Measurements from ENCODE around the gene NSMCE1.

Gene NSMCE1

DNA sequence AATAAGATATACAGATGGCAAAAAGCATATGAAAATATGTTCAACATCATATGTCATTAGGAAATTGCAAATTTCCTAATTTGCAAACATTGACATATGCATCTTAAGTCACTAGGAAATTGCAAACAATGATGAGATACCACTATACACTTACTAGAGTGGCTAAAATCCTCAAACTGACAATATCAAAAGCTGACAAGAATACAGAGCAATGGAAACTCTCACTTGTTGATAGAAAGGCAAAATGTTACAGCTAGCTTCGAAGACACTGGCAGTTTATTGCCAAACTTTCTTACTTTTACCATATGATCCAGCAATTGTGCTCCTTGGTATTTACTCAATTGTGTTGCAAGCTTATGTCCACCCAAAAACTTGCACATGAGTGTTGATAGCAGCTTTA lies 40.2 kb upstream of the NSMCE1 start:
- DNase-seq (no peak), ATAC-seq (ENCODE audit: insufficient read depth, low read depth) (no peak)
- no peaks in the 10 kb centered on the region; the same call in 1 of the 2 replicates for H3K36me3 ChIP-seq (ENCODE audit: insufficient read depth, low read length)
- no peaks in the 10 kb centered on the region for H3K9me3 ChIP-seq (ENCODE audit: insufficient read depth, low read length, severe bottlenecking)
- no peaks in the 10 kb centered on the region for H3K27me3 ChIP-seq (ENCODE audit: insufficient read depth, low read length, poor library complexity)
- H3K79me2 ChIP-seq (ENCODE audit: insufficient read depth, low read length) = peaks cover under 1% of the 10 kb centered on the region; the same call in 1 of the 2 replicates
- H3K4me1 ChIP-seq (ENCODE audit: insufficient read depth, low read length) = peaks cover 6% of the 10 kb centered on the region
- H4K20me1 ChIP-seq (ENCODE audit: insufficient read depth, low read length) = no peaks in the 10 kb centered on the region
- no peak overlapping the region for H3K4me2 ChIP-seq (ENCODE audit: insufficient read depth, low read length)
- no peak overlapping the region for H2AFZ ChIP-seq (ENCODE audit: low read depth, low read length)
- TF ChIP-seq, protein P1, sequence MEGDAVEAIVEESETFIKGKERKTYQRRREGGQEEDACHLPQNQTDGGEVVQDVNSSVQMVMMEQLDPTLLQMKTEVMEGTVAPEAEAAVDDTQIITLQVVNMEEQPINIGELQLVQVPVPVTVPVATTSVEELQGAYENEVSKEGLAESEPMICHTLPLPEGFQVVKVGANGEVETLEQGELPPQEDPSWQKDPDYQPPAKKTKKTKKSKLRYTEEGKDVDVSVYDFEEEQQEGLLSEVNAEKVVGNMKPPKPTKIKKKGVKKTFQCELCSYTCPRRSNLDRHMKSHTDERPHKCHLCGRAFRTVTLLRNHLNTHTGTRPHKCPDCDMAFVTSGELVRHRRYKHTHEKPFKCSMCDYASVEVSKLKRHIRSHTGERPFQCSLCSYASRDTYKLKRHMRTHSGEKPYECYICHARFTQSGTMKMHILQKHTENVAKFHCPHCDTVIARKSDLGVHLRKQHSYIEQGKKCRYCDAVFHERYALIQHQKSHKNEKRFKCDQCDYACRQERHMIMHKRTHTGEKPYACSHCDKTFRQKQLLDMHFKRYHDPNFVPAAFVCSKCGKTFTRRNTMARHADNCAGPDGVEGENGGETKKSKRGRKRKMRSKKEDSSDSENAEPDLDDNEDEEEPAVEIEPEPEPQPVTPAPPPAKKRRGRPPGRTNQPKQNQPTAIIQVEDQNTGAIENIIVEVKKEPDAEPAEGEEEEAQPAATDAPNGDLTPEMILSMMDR (IDR thresholded peaks at IDR 0.05; ENCODE audit: borderline replicate concordance, extremely low read depth, low read length, poor library complexity, severe bottlenecking) = no peak
- TF ChIP-seq EZH2 (IDR thresholded peaks at IDR 0.05; ENCODE audit: borderline replicate concordance, low read depth, low read length, severe bottlenecking) = no peak
- no peak overlapping the region for H3K27ac ChIP-seq (ENCODE audit: low read length)
- no peak overlapping the region for H3K4me3 ChIP-seq (ENCODE audit: low read depth in 1 of 2, low read length in 2 of 2)
- no peak overlapping the region for H3K9ac ChIP-seq (ENCODE audit: low read depth, low read length)

GRCh38 chr16:27305839-27306442 lies 37.4 kb upstream of the NSMCE1 start:
- no peak overlapping the region for H3K9ac ChIP-seq (ENCODE audit: low read depth, low read length)
- H3K36me3 ChIP-seq (ENCODE audit: insufficient read depth, low read length) = no peaks in the 10 kb centered on the region
- TF ChIP-seq, protein P1 (IDR thresholded peaks at IDR 0.05; ENCODE audit: borderline replicate concordance, extremely low read depth, low read length, poor library complexity, severe bottlenecking) = no peak

DNA sequence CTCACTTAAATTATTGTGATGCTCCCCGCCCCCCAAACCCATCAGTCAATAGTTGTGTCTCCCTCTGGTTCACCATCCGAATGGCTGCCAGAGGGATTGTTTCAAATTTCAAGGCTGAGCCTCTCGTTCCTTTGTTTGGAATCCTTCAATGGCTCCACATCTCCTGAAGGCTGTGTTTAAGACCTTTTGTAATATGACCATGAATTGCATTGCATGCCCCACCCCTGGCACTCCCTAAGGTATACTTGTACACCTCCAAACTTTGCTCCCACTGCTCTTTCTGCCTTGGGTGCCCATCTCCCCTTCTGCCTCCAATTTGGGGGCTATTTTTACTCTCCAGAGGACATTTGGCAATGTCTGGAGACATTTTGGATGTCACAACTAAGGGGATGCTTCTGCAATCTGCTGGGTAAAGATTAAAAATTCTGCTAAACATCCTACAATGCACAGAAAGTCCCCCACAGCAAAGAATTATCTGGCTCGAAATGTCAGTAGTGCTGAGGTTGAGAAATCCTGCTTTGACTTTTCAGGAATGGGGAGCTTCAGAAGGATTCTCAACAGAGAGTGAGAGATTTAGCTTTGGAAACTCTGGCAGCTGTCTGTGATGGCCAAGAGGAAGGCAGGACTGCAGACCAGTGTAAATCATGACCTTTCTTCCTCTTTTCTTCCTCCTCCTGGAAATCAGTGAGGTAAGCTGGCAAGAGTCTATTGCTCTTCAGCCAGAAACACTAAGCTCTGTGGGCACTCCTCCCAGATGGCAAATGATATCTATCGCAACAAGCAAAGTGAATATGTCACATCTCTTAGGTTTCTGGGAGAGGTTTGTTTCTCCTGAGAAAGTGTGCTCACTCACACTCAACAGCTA lies 36.5 kb upstream of the NSMCE1 start:
- no peaks in the 10 kb centered on the region for H4K20me1 ChIP-seq (ENCODE audit: insufficient read depth, low read length)
- H3K9ac ChIP-seq (ENCODE audit: low read depth, low read length) = no peak overlapping the region
- no peaks in the 10 kb centered on the region for H3K9me3 ChIP-seq (ENCODE audit: insufficient read depth, low read length, severe bottlenecking)
- DNase-seq (no peak), ATAC-seq (ENCODE audit: insufficient read depth, low read depth) (no peak)
- no peaks in the 10 kb centered on the region for H3K27me3 ChIP-seq (ENCODE audit: insufficient read depth, low read length, poor library complexity)
- H3K27ac ChIP-seq (ENCODE audit: low read length) = no peak overlapping the region
- no peaks in the 10 kb centered on the region for H3K4me1 ChIP-seq (ENCODE audit: insufficient read depth, low read length)
- H3K36me3 ChIP-seq (ENCODE audit: insufficient read depth, low read length) = no peaks in the 10 kb centered on the region
- no peak for TF ChIP-seq EZH2 (IDR thresholded peaks at IDR 0.05; ENCODE audit: borderline replicate concordance, low read depth, low read length, severe bottlenecking)
- TF ChIP-seq, protein P1 (IDR thresholded peaks at IDR 0.05; ENCODE audit: borderline replicate concordance, extremely low read depth, low read length, poor library complexity, severe bottlenecking) = no peak
- no peak overlapping the region for H2AFZ ChIP-seq (ENCODE audit: low read depth, low read length)
- no peak overlapping the region for H3K4me2 ChIP-seq (ENCODE audit: insufficient read depth, low read length)
- H3K79me2 ChIP-seq (ENCODE audit: insufficient read depth, low read length) = no peaks in the 10 kb centered on the region
- no peak overlapping the region for H3K4me3 ChIP-seq (ENCODE audit: low read depth in 1 of 2, low read length in 2 of 2)

More at GRCh38 chr16:27305839-27306442, 37.4 kb upstream of the NSMCE1 start:
- Histone ChIP-seq H3K79me2 (ENCODE audit: insufficient read depth, low read length) (no peaks in the 10 kb centered on the region), H4K20me1 (ENCODE audit: insufficient read depth, low read length) (no peaks in the 10 kb centered on the region), H3K27me3 (ENCODE audit: insufficient read depth, low read length, poor library complexity) (no peaks in the 10 kb centered on the region), H3K9me3 (ENCODE audit: insufficient read depth, low read length, severe bottlenecking) (no peaks in the 10 kb centered on the region), H3K4me2 (ENCODE audit: insufficient read depth, low read length) (no peak overlapping the region), H2AFZ (ENCODE audit: low read depth, low read length) (no peak overlapping the region), H3K4me1 (ENCODE audit: insufficient read depth, low read length) (no peaks in the 10 kb centered on the region), H3K4me3 (ENCODE audit: low read depth in 1 of 2, low read length in 2 of 2) (no peak overlapping the region), H3K27ac (ENCODE audit: low read length) (no peak overlapping the region)
- ATAC-seq (ENCODE audit: insufficient read depth, low read depth) = no peak
- no peak for DNase-seq
